ENCODE data around the gene GMDS.
A peak's percentile ranks its signal among the peaks of the same experiment; 100 is the strongest.

The GMDS gene

GRCh38 chr6:1633366-1634021 lies 611.9 kb downstream of the GMDS start:
- no peak for DNase-seq

DNA sequence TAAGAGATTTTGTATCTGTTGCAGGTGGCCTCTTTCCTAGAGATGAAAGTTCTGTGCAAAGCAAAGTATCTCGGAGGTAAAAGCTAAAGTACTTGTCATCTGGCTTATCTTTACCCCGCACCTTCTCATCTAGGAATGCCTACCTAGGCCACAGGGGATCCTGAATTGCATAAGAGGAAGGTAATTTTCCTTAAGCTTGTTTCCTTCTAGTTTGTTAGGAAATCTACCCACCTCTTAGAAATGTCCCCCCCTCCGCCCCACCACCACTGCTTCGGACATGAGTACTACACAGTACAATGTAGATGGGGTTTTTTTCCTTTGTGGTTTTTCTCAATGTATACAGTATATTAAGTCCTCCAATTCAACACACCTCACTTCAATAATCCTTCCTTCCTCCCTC lies 614.2 kb downstream of the GMDS start:
- DNase-seq = no peak

DNA sequence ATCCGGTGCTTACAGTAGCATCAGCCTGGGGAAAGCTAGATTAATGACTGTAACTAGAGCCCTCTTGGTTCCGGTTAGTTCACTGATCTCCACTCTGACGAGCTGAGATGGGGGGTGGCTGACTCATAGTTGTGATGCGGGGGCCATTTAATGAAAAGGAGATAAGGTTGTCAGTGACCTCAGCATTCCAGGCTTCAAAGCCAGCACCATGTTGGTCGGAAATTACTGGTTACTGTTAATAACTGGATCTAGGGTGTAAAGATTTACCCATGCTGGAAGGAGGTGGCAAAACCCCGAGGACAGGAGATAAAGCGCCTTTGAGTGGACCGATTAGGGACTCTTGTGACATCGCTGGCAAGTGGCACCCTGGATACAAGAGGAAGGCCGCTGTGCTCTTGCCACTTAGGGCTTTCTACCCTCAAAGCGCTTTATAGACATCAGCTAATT lies 614.6 kb downstream of the GMDS start:
- DNase-seq = no peak

DNA sequence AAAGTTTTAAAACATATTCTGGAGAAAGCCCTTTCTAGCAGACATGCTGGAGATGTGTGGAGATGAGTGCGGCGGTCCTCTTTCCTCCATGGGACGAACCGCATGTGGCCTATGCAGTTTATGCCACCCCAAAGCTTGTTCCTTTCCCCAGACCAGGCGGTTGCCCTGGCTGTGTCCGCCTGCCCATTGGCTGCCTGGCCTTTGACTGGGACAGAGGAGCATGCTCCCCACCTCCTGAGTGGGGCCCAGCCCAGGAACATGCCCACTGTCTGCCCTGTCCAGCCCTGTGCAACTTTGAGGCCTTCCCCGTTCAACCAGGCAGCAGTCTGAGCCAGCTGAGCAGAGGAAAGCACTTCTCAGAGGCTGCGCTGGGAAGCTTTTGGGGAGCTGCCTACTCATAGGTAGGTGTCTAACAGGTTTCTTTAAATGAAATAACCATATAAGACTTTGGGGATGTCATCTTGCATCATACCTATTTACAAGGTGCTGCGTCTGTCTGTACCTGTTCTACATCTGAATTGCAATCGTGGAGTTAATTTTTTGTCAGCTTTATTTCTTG lies 615.1 kb downstream of the GMDS start:
- no peak for DNase-seq

DNA sequence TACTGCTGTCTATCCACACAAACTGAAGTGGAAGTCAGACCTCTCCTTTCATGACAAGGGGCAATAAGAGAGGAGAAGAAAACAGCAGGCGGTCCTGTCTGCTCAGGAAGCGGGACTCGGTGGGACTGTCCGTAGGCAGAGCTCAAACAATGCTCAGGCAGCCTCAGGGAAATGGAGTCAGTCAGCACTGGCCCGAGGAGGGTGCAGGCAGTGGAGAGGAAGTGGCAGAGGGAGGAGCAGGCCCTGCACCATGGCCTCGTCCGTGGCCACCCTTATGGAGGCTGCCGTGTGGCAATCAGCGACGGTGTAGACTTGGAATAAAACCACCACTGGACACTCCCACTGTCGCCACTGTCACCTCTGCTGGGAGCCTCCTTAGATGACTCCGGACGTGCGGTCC lies 616.1 kb downstream of the GMDS start:
- no peak for DNase-seq

DNA sequence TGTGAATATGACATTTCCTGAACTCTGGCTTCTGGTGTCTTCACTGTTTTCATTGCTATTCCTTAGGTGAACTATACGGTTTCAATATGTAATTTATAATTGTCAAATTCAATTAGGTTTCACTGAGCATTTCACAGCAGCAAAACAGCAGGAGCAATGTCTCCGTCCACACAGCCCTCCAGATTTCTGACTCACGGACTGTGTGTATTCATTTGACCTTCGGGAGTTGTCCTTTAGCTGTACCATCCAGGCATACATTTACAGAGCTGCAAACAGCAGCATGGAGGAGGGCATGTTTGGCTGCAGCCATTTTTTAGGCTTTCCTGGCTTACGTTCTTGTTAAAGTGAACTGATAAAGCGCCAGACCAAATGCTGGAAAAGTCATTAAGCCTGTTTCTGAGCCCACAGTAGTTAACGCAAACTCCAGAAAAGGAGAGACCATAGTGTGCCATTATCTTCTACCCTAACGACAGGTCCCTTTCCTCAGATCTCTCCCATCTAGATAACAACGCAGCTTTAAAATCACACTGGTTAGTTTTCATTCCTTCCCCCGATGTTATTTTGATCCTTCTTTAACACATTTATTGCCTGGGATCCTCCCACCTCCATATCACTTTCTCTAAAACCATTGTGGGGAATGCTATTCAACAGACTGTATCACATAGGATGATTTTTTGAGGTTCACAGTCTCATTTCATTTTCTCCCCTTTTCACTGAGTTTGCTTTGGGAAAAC lies 617.4 kb downstream of the GMDS start:
- no peak for DNase-seq

DNA sequence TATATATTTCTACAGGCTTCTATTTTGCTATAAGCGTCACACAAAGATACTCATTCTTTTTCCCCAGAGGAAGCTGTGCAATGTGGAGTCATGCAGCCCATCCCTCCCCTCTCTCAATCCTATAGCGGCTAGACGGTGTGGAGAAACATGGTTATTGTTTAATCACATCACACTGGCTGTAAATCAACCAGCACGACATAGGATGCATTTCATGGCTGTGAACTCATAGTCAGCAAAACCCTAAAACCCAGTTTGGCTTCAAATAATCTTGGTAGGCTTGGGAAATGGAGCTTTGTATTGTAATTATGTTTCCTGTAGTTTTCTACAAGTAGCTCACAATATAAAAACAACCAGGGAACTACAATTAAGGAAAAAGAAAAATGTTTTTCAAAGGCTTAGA lies 618.9 kb downstream of the GMDS start:
- DNase-seq = no peak

DNA sequence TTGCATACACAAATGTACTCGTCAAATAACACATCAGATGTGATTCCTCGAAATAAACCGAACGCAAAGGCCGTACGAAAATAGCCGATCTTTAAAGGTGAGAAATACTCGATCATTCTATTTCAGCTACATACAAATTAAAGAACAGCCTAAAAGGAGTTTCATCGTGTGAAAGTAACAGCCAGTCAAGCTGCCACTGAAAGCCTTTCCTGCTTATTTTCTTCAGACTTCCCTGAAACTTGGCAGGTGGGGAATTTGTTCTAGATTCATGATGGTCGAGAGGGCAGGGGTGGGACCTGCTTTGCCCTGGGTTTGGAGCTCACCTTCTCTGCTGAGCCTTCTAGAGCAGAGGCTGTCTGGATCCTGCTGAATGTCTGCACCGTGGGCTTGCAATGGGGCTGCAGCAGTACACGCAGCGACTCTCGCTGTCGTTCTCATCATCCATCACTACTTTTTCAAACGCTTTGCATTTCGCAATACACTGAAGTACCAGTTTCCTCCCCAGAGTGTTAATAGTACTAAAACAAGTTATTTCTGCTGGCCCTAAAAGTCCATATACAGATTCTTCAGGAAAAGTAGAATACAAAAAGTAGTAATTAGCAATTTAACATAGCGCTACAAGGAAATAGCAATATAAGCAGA lies 619.5 kb downstream of the GMDS start:
- DNase-seq = no peak

DNA sequence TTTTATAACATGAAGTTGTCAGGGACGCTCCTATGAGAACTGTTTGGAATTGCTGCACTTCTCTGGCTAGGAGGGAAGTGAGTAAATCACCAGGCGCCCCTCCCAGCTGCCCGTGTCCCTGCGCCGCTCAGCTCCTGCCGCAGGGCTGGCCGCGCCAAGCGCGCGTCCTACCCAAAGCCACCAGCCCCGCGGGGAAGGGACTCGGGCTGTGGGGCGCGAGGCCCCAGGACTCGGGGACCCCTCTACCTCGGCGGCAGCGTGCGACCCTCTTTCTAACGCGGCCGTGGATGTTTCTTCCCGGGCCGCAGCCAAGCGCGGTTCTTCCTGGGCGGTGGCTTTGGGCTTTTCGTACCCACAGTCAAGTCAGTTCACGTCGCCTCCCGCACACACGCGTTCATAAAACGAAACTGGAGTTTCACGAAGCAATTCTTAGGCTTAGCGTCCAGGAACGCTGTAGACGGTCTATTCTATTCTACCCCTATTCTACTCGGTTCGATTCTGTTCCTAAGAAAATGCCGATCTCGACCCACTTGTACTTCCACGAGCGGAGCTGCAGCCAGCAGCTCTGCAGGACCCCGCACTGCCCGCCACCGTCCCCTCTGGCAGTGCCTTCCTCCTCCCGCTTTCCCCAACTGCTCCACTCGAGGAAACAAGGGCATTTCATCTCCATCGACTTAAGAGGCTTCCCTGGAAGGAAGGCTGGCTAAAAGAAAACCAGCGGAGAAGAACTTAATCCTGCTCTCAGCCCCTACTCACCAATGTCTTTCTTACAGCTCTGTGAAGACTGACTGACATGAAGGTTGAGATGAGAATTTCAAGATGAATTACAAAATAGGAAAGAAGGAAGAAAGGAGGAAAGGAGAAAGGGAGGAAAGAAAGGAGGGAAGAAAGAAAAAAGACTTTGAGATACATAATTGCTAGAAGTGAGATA lies 620.3 kb downstream of the GMDS start:
- no peak for DNase-seq

DNA sequence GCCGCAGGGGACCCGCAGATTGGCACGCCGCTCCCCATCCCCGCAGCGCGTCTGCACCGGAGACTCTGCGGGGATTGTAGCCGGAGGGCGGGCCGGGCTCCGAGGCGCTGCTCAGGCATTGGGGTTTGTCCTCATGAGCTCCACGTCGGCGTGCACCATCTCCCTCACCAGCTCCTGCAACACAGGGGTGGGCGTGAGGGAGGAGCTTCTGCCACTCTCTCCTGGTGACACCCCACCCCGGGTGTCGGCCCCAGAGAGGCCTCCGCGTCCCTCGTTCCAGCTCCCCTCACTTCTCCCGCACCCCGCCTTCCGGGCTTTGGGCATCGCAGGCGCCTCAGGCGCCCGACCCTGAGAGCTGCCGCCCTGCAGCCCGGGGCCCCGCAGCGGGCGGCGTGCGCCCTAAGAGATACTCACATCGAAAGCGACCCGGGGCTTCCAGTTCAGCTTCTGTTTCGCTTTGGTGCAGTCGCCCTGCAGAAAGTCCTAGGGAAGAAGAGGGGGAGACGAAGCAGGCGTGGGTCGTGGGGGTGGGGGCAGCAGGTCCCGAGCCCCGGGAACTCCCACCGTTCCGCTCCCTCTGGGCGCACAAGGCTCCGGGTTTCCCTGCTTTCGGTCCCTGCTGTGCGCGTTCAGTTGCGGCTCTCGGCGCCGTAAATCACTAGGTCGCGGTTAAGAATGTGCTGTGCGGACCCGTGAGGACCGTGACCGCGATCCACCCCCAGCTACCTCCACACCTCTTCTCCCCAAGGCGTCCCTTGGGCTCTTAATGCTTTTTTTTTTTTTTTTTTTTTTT lies 621.2 kb downstream of the GMDS start:
- peak; percentile 46 to 48 for DNase-seq

GRCh38 chr6:1623769-1624057 lies 621.7 kb downstream of the GMDS start:
- no peak for DNase-seq

DNA sequence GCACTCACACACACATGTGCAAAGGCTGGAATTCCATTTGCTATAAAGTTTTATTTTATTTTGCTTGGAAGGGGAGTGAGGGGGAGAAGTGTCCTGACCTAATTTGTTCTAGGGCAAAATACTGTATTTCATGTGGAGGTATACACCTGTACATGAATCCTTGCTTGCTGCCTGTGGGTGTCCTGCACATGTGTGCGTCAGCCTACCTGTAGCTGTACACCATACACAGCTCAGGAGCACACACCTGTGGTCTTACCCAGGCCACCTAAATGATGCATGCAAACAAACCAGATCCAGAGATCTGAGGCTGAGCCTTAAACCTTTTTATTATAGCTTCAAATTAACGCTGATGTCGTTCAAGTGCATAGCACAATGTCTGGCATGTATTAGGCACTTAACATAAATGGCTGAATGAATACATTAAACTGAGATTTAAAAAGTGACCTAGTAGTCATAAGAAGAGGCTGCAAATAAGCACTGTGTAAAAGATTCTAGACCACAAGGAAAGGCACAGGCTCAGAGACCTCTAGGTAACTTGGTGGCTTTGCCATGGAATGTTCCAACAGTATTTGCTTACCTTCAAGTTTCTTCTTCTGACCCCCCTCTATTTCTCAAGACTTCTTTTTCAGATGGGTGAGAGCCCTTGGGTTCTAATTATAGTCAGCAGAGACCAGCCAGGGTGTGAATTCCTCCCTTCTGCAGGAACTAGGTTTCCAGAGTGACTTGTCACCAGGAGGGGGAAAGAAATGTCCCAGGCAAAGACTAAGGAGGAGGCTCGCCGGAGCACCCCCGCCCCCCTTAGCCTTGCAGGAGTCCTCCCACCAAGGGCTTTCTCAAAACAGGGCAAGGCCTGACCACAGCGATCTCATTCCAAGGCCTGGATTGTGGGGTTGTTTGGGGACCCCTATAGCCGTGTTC lies 622.3 kb downstream of the GMDS start:
- DNase-seq = no peak

- no peak for DNase-seq
Measured at GRCh38 chr6:1622220-1622850, 623.1 kb downstream of the GMDS start.

DNA sequence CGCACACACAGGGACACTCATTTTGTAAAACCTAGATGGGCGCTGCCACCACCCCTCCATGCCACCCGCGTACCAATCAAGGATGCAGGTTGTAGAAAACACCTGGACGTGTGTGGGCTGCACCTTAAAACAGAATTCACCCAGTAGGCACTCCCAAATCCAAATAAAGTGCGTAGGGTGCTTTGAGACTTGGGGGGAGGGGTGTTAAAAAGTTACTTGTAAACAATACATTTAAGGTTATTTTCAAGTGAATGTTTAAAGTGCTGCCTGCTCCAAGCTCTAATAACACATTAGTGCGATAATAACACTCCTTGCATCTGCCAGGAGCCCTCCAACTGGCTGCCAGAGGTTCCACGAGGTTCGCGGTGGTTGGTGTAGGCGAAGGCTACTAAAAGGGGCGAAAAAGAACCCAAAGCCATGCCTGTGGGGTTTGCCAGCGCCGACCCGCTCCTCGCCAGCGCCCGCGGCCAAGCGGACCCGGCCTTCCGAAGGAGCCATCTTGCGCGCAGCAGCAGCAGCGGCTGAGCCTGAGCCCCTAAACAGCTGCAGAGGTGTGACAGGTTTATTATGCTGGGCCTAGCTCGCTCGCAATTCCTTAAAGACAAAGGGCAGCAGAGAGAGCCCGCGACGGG lies 624.2 kb downstream of the GMDS start:
- no peak for DNase-seq

DNA sequence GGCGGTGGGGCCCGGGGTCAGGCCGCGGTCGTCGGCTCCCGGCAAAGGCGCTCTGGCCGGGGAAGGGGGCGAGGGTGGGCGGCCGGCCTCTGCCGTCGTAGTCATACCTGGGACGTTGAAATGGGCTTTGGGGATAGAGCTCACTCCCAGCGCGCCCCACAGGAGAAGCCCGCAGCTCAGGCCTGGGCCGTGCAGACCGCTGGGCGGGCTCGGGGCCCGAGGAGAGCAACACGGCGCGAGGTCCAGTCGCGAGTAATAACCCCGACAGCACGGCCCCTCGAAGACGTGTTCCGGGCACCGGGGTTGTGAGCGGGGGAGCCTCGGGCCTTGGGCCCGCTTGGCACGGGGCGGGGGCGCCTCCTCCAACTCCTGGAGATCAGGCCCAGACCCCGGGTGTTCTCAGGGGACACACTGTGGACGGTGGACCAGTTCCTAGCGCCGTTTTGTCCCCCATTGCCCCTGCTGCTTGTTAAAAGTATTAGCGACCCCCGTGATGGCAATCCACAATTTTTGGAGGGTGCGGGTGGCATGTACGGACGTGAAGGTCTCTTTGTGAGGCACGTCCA lies 624.8 kb downstream of the GMDS start:
- DNase-seq = no peak

- peak in 1 of 2 experiments; percentile 46 for DNase-seq
Measured at GRCh38 chr6:1619673-1620503, 625.5 kb downstream of the GMDS start.

- DNase-seq = no peak
Measured at GRCh38 chr6:1619098-1619672, 626.2 kb downstream of the GMDS start.

Measured in activated T-cell treated with anti-CD3 and anti-CD28 coated beads, Interleukin-2, amount 50 U/mL, for 48 hours (primary cell).